Panc1 (cell line): ENCODE measurements around the gene RASL10A.

Source experiments
- POLR2AphosphoS5 ChIP-seq: IDR thresholded peaks from 2 replicates; pipeline ENCODE4 v1.6.1; 2012; ENCODE audit warnings: mild to moderate bottlenecking, low read depth, low read length, moderate library complexity
- TF ChIP-seq, protein P1 (sequence below): fragments of 450-650 bp; IDR thresholded peaks from 2 replicates; pipeline ENCODE4 v1.5.1; 2017; ENCODE audit warnings: mild to moderate bottlenecking

DNA sequence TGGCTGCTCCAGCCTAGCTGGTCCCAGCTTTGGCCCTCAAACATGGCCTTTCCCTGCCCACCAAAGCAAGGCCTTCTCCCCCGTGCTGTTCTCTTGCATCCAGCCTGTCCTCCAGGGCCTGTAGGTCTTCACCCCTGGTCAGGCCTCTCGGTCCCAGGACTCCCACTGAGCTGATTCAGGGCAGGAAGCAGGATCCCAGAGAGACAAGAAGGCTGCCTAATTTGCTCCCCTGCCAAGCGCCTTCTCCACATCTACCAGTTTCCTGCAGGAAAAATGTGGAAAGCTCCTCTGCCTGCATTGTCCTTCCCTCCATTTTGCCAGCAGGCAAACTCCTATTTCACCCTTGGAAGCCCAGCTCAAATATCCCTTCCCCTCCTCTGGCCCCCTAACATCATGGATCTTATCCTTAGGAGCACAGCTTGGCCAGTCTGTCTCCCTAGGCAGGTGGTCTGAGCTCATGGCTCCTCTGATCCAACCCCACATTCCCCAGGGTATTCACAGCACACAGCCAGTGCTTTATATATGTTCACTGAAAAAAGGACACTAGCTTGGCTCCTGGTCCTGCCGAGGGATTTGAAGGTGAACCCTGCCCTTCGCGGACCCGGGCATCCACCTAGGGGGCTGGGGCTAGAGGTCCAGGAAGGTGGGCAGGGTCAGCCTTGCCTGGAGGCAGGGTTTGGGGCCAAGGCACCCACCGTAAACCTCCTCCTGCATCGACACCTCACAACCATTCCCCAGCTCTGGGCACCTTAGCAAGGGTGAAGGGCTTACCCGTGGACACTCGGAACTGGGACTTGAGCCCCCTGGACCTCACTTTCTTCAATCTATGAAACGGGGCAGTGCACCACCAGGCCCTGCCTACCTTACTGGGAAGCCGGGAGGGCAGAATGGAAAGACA, 48.7 kb downstream of the RASL10A start:
- TF ChIP-seq, protein P1, sequence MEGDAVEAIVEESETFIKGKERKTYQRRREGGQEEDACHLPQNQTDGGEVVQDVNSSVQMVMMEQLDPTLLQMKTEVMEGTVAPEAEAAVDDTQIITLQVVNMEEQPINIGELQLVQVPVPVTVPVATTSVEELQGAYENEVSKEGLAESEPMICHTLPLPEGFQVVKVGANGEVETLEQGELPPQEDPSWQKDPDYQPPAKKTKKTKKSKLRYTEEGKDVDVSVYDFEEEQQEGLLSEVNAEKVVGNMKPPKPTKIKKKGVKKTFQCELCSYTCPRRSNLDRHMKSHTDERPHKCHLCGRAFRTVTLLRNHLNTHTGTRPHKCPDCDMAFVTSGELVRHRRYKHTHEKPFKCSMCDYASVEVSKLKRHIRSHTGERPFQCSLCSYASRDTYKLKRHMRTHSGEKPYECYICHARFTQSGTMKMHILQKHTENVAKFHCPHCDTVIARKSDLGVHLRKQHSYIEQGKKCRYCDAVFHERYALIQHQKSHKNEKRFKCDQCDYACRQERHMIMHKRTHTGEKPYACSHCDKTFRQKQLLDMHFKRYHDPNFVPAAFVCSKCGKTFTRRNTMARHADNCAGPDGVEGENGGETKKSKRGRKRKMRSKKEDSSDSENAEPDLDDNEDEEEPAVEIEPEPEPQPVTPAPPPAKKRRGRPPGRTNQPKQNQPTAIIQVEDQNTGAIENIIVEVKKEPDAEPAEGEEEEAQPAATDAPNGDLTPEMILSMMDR = no peak
- no peak for TF ChIP-seq POLR2AphosphoS5
